GM12892 (cell line): Measurements from ENCODE around the gene ARL17B.
"Not testable (repeated sequence)": the region's sequence is repeated elsewhere in the genome, so short reads cannot be mapped to it uniquely, and the experiment has no call there.

Experiments used
- POLR2A ChIP-seq: IDR thresholded peaks from 2 replicates; pipeline ENCODE4 v1.6.1; 2011; ENCODE audit warnings: low read depth, low read length, control low read depth
- POLR2AphosphoS5 ChIP-seq: IDR thresholded peaks from 2 replicates; pipeline ENCODE4 v1.6.1; 2011; ENCODE audit warnings: low read depth, low read length, control low read depth
- TAF1 ChIP-seq: IDR thresholded peaks from 2 replicates; pipeline ENCODE4 v1.6.1; 2011; ENCODE audit warnings: low read depth, mild to moderate bottlenecking, control low read depth, low read length, borderline replicate concordance

DNA sequence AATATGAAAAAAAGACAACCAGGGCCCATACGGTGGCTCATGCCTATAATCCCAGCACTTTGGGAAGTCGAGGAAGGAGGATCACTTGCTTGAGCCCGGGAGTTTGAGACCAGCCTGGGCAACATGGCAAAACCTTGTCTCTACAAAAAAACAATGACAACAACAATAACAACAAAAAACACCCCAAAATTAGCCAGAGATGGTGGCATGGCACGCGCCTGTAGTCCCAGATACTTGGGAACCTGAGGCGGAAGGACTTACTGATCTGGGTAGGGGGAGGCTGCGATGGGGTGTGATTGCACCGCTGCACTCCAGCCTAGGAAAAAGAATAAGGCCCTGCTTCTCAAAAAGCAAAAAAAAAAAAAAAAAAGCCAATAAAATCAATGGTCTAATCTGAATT is 69.9 kb downstream of the ARL17B start:
- TF ChIP-seq POLR2A, POLR2AphosphoS5, TAF1: not testable (repeated sequence)
